Ectodermal cell (in vitro differentiated cells): Measurements from ENCODE around the gene CTTNBP2.

Experiments
- H3K27ac ChIP-seq: 2 replicates; pipeline ENCODE4 v1.7.0; 2013; ENCODE audit warnings: mild to moderate bottlenecking, low read depth, low read length; ENCODE audit not compliant: insufficient read depth, poor library complexity, severe bottlenecking
- H3K27me3 ChIP-seq: 2 replicates; pipeline ENCODE4 v1.7.0; 2013; ENCODE audit warnings: mild to moderate bottlenecking, low read length; ENCODE audit not compliant: insufficient read depth, control insufficient read depth, poor library complexity, severe bottlenecking
- H3K36me3 ChIP-seq: one replicate; pipeline ENCODE4 v1.7.0; 2013; ENCODE audit warnings: low read length; ENCODE audit not compliant: control insufficient read depth, insufficient read depth
- H3K4me1 ChIP-seq: one replicate; pipeline ENCODE4 v1.7.0; 2013; ENCODE audit warnings: low read length; ENCODE audit not compliant: control insufficient read depth, insufficient read depth
- H3K4me3 ChIP-seq: 2 replicates; pipeline ENCODE4 v1.7.0; 2013; ENCODE audit warnings: low read depth, low read length, control low read depth; ENCODE audit not compliant: insufficient read depth
- H3K9me3 ChIP-seq: 2 replicates; pipeline ENCODE4 v1.7.0; 2013; ENCODE audit warnings: mild to moderate bottlenecking, low read length, moderate library complexity; ENCODE audit not compliant: control insufficient read depth
- WGBS, 2 experiments: methylation state at CpG; one replicate each; pipeline ENCODE4 v1.1.7; 2013; ENCODE audit warnings: missing lambda C conversion rate in 2 of 2; 5-methylcytosine and 5-hydroxymethylcytosine counted together

The CTTNBP2 gene

DNA sequence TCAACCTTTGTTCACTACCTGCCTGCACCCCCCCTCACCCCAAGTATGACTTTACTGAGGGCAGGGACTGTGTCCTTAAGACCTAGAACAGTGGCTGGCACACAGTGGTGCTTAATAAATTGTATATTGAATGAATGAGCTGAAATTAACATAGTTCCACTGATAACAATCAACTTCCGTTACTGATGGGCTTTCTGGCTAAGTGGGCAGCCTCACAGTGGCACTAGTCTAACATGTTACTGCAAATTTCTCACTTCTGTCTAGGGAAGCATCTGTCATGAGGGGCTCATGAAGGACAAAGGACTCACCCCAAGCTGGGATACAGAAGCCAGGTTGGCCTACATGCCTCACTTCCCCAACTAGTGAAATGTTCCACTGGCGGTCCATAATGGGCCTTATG, 79.3 kb downstream of the CTTNBP2 start:
- H3K4me3 ChIP-seq, result no peak overlapping the region
- WGBS, 2 experiments, result 42 to 52% methylated on average over 1 of the region's 2 CpGs
- no peak overlapping the region for H3K27ac ChIP-seq
- H3K36me3 ChIP-seq, result peaks cover 5% of the 10 kb centered on the region
- no peaks in the 10 kb centered on the region for H3K9me3 ChIP-seq
- H3K27me3 ChIP-seq, result no peaks in the 10 kb centered on the region
- no peaks in the 10 kb centered on the region for H3K4me1 ChIP-seq

DNA sequence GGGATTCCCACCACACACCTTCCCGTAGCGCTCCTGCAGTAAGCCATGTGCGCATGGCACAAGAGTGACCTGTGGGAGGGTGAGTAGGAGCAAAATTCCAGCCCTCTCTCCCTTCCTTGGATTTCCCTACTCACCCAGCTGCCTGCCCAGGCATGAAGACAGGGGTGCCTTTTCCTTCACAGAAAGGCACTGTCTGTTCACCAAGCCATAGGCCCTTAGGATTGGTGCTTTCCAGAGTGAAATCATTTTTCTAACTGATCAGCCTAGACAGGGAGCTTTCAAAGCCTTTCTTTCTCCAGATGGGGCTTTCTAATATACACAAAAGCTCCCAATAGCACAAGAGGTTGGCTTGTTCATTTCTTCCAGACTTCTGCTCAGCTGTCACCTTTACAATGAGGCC, 79.7 kb downstream of the CTTNBP2 start:
- peaks cover 5% of the 10 kb centered on the region for H3K36me3 ChIP-seq
- H3K9me3 ChIP-seq, result no peaks in the 10 kb centered on the region
- H3K27me3 ChIP-seq, result no peaks in the 10 kb centered on the region
- WGBS, 2 experiments, result 93 to 98% methylated on average over 3 of the region's 3 CpGs
- no peak overlapping the region for H3K4me3 ChIP-seq
- no peaks in the 10 kb centered on the region for H3K4me1 ChIP-seq
- H3K27ac ChIP-seq, result no peak overlapping the region

- no peak overlapping the region for H3K27ac ChIP-seq
Measured at GRCh38 chr7:117791877-117792780, 81.1 kb downstream of the CTTNBP2 start.

GRCh38 chr7:117790731-117791130, 82.5 kb downstream of the CTTNBP2 start:
- 100% methylated on average over 1 to 3 of the region's 5 CpGs for WGBS, 2 experiments
- no peak overlapping the region for H3K4me3 ChIP-seq
- H3K4me1 ChIP-seq, result no peaks in the 10 kb centered on the region
- H3K27me3 ChIP-seq, result no peaks in the 10 kb centered on the region
- no peaks in the 10 kb centered on the region for H3K9me3 ChIP-seq
- H3K36me3 ChIP-seq, result peaks cover 5% of the 10 kb centered on the region
- no peak overlapping the region for H3K27ac ChIP-seq

More at GRCh38 chr7:117791877-117792780, 81.1 kb downstream of the CTTNBP2 start:
- H3K27me3 ChIP-seq, result no peaks in the 10 kb centered on the region
- peaks cover 5% of the 10 kb centered on the region for H3K36me3 ChIP-seq
- no peak overlapping the region for H3K4me3 ChIP-seq
- 95 to 96% methylated on average over 18 of the region's 18 CpGs for WGBS, 2 experiments
- H3K9me3 ChIP-seq, result no peaks in the 10 kb centered on the region
- no peaks in the 10 kb centered on the region for H3K4me1 ChIP-seq

DNA sequence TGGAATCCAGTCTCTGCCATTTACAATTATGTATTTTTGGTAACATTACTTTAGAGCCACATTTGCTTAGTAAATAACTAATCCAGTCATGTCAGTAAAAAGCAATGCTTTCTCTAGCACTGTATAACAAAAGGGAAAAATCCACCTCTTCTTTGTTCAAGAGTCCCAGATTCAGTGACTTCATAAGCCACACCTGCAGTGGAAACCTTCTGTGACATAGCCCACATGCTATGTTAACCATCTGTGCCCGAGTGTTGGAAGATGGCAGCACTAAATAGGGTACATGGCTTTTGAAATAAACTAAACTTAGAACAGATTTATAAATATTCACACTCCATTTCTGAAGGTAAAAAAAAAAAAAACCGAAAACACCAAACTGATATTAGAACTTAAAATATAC, 83.0 kb downstream of the CTTNBP2 start:
- Histone ChIP-seq H3K9me3 (no peaks in the 10 kb centered on the region), H3K27me3 (no peaks in the 10 kb centered on the region), H3K4me1 (no peaks in the 10 kb centered on the region), H3K4me3 (no peak overlapping the region), H3K36me3 (peaks cover 5% of the 10 kb centered on the region), H3K27ac (no peak overlapping the region)
- WGBS, 2 experiments, result 93% methylated on average over 2 of the region's 2 CpGs; no CpG with 5 or more reads in 1 of the 2 experiments

DNA sequence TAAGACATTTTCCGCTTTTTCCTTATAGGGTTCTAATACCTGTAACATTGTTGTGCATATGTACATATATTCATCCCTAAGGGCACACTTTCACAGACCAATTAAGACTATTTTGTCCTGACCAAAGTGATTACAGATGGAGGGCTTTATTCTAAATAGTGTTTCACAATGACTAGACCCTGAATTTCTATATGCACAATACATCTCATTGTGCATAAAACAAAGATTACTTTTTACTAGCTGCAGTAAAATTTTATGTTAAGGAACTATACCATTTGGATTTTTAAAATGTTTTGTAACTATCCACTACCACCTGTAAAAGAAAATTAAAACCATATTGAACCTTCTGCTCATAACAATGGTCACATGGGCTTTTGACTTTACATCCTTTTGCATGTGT, 87.8 kb downstream of the CTTNBP2 start:
- Histone ChIP-seq H3K27me3 (no peaks in the 10 kb centered on the region), H3K4me3 (no peak overlapping the region), H3K9me3 (no peaks in the 10 kb centered on the region), H3K27ac (no peak overlapping the region), H3K4me1 (no peaks in the 10 kb centered on the region), H3K36me3 (no peaks in the 10 kb centered on the region)
- WGBS, 2 experiments, result no CpG with 5 or more reads among the region's 1 CpG

DNA sequence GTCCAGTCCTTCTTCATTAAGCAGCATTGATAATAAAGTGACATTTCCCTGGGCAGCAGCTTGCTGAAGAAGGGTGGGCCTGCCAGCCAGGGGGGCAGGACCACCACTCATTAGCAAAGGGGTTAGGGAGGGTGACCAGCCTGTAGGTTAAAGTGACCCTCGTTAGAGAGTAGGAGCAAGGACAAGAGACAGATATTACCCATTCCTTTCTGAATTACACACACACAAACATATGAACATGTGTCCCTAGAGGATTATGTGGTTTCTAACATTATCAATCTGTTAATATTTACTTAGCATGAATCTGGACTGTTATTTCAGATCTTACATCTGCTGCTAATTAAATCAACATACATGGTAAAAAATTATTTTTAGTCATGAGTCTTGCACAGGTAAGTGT, 88.9 kb downstream of the CTTNBP2 start:
- Histone ChIP-seq H3K27ac (no peak overlapping the region), H3K9me3 (no peaks in the 10 kb centered on the region), H3K27me3 (no peaks in the 10 kb centered on the region), H3K4me1 (no peaks in the 10 kb centered on the region), H3K36me3 (no peaks in the 10 kb centered on the region), H3K4me3 (no peak overlapping the region)
- WGBS, 2 experiments, result 100% methylated on average over 1 of the region's 1 CpG; no CpG with 5 or more reads in 1 of the 2 experiments

DNA sequence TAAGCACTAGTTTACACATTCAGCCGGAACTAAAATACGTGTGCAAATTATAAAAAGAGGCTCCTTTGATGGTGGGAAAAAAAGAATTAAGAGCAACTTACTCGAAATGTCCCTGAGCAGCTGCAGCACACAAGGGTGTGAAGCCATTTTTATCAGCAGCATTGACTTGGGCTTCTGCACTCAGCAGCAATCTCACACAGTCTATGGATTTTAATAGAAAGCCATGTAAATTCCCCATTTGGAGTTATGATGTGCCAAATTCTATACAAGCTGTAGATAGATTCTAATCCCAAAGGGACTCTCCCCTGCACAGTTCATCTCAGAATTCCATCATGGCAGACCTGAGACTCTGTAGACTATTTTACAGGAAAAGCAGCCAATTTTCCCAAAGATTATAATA, 90.5 kb downstream of the CTTNBP2 start:
- H3K4me3 ChIP-seq, result no peak overlapping the region
- WGBS, 2 experiments, result 96 to 100% methylated on average over 3 of the region's 3 CpGs
- no peak overlapping the region for H3K27ac ChIP-seq
- no peaks in the 10 kb centered on the region for H3K4me1 ChIP-seq
- no peaks in the 10 kb centered on the region for H3K9me3 ChIP-seq
- H3K27me3 ChIP-seq, result no peaks in the 10 kb centered on the region
- peaks cover 1% of the 10 kb centered on the region for H3K36me3 ChIP-seq

DNA sequence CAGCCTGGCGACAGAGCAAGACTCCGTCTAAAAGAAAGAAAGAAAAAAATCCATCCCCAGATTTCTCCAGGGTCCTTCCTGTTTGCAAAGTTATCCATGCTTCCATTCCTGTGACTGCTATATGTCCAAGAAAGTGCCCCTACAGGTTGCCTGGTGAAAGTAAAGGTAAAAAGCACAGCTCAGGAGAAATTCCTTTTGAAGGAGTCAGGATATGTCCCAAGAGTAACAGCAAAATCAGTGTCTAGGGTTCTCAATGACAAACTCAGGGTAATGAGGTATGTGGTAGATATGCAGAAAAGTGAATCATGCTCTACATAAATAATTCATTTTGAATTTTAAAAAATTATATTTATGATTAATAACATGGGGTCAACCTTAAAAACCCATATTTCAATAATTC, 91.5 kb downstream of the CTTNBP2 start:
- no peaks in the 10 kb centered on the region for H3K9me3 ChIP-seq
- peaks cover 5% of the 10 kb centered on the region for H3K36me3 ChIP-seq
- WGBS, 2 experiments, result 90 to 93% methylated on average over 2 of the region's 2 CpGs
- no peaks in the 10 kb centered on the region for H3K27me3 ChIP-seq
- no peak overlapping the region for H3K27ac ChIP-seq
- no peaks in the 10 kb centered on the region for H3K4me1 ChIP-seq
- H3K4me3 ChIP-seq, result no peak overlapping the region

GRCh38 chr7:117780832-117781231, 92.4 kb downstream of the CTTNBP2 start:
- Histone ChIP-seq H3K27ac (no peak overlapping the region), H3K9me3 (no peaks in the 10 kb centered on the region), H3K27me3 (no peaks in the 10 kb centered on the region), H3K4me1 (no peaks in the 10 kb centered on the region), H3K36me3 (peaks cover 5% of the 10 kb centered on the region), H3K4me3 (no peak overlapping the region)
- WGBS, 2 experiments, result 100% methylated on average over 1 to 2 of the region's 2 CpGs
